Effector memory CD4-positive, alpha-beta T cell (primary cell): Measurements from ENCODE around the gene MAP3K14.
"Not testable (repeated sequence)": the region's sequence is repeated elsewhere in the genome, so short reads cannot be mapped to it uniquely, and the experiment has no call there.

Experiments used
- DNase-seq, 3 donors: peaks; one replicate each; pipeline ENCODE4 v3.0.0-alpha.2; 2020
- H3K27ac ChIP-seq: 2 replicates; pipeline ENCODE4 v1.7.0; 2013; ENCODE audit warnings: mild to moderate bottlenecking, low read length, moderate library complexity; ENCODE audit not compliant: insufficient read depth, poor library complexity, severe bottlenecking
- H3K27me3 ChIP-seq: replicated peaks from 2 replicates; pipeline ENCODE4 v1.7.0; 2013; ENCODE audit warnings: mild to moderate bottlenecking, low read length; ENCODE audit not compliant: insufficient read depth, control insufficient read depth, poor library complexity, severe bottlenecking
- H3K36me3 ChIP-seq: 2 replicates; pipeline ENCODE4 v1.7.0; 2013; ENCODE audit warnings: mild to moderate bottlenecking, low read length, moderate library complexity; ENCODE audit not compliant: control insufficient read depth, insufficient read depth
- H3K4me1 ChIP-seq: 2 replicates; pipeline ENCODE4 v1.7.0; 2013; ENCODE audit warnings: low read length, mild to moderate bottlenecking; ENCODE audit not compliant: control insufficient read depth, insufficient read depth, poor library complexity, severe bottlenecking
- H3K4me3 ChIP-seq: 2 replicates; pipeline ENCODE4 v1.7.0; 2013; ENCODE audit warnings: low read length, low read depth, mild to moderate bottlenecking; ENCODE audit not compliant: insufficient read depth, poor library complexity, severe bottlenecking
- H3K9me3 ChIP-seq: 2 replicates; pipeline ENCODE4 v1.7.0; 2013; ENCODE audit warnings: mild to moderate bottlenecking, low read length, moderate library complexity; ENCODE audit not compliant: control insufficient read depth

Gene MAP3K14

GRCh38 chr17:45347444-45347843, 30.6 kb upstream of the MAP3K14 start:
- no peaks in the 10 kb centered on the region for H3K36me3 ChIP-seq
- no peaks in the 10 kb centered on the region for H3K4me1 ChIP-seq
- H3K27ac ChIP-seq: no peak overlapping the region
- H3K4me3 ChIP-seq: no peak overlapping the region
- H3K9me3 ChIP-seq: no peaks in the 10 kb centered on the region
- no peaks in the 10 kb centered on the region for H3K27me3 ChIP-seq
- DNase-seq: no peak

GRCh38 chr17:45346216-45347015, 29.6 kb upstream of the MAP3K14 start:
- H3K4me1 ChIP-seq: no peaks in the 10 kb centered on the region
- no peaks in the 10 kb centered on the region for H3K9me3 ChIP-seq
- DNase-seq: no peak
- H3K4me3 ChIP-seq: no peak overlapping the region
- H3K36me3 ChIP-seq: no peaks in the 10 kb centered on the region
- no peak overlapping the region for H3K27ac ChIP-seq
- no peaks in the 10 kb centered on the region for H3K27me3 ChIP-seq

GRCh38 chr17:45345554-45346215, 28.9 kb upstream of the MAP3K14 start:
- Histone ChIP-seq H3K9me3 (no peaks in the 10 kb centered on the region), H3K27ac (no peak overlapping the region), H3K27me3 (no peaks in the 10 kb centered on the region), H3K4me3 (no peak overlapping the region), H3K4me1 (no peaks in the 10 kb centered on the region), H3K36me3 (no peaks in the 10 kb centered on the region)
- DNase-seq: no peak

GRCh38 chr17:45345246-45345553, 28.4 kb upstream of the MAP3K14 start:
- Histone ChIP-seq H3K27ac (no peak overlapping the region), H3K4me3 (no peak overlapping the region), H3K36me3 (no peaks in the 10 kb centered on the region), H3K27me3 (no peaks in the 10 kb centered on the region), H3K4me1 (no peaks in the 10 kb centered on the region), H3K9me3 (no peaks in the 10 kb centered on the region)
- DNase-seq: no peak

- H3K27ac ChIP-seq, DNase-seq, H3K9me3 ChIP-seq, H3K36me3 ChIP-seq, H3K27me3 ChIP-seq, H3K4me1 ChIP-seq, H3K4me3 ChIP-seq: not testable (repeated sequence)
These were observed 27.3 kb upstream of the MAP3K14 start for GRCh38 chr17:45343967-45344664.

GRCh38 chr17:45342871-45343526, 26.2 kb upstream of the MAP3K14 start:
- H3K9me3 ChIP-seq: no peaks in the 10 kb centered on the region
- H3K4me3 ChIP-seq: no peak overlapping the region
- H3K36me3 ChIP-seq: no peaks in the 10 kb centered on the region
- no peak overlapping the region for H3K27ac ChIP-seq
- DNase-seq: no peak
- H3K4me1 ChIP-seq: no peaks in the 10 kb centered on the region
- no peaks in the 10 kb centered on the region for H3K27me3 ChIP-seq

- Histone ChIP-seq H3K27me3 (no peaks in the 10 kb centered on the region), H3K4me3 (no peak overlapping the region), H3K27ac (no peak overlapping the region), H3K9me3 (no peaks in the 10 kb centered on the region), H3K4me1 (no peaks in the 10 kb centered on the region), H3K36me3 (no peaks in the 10 kb centered on the region)
- no peak for DNase-seq
These were observed 25.5 kb upstream of the MAP3K14 start for GRCh38 chr17:45342306-45342705.

GRCh38 chr17:45341533-45342158, 24.8 kb upstream of the MAP3K14 start:
- Histone ChIP-seq H3K9me3 (no peaks in the 10 kb centered on the region), H3K4me1 (no peaks in the 10 kb centered on the region), H3K27me3 (no peaks in the 10 kb centered on the region), H3K36me3 (no peaks in the 10 kb centered on the region), H3K27ac (no peak overlapping the region), H3K4me3 (no peak overlapping the region)
- no peak for DNase-seq

- no peaks in the 10 kb centered on the region for H3K36me3 ChIP-seq
- no peaks in the 10 kb centered on the region for H3K4me1 ChIP-seq
- no peak overlapping the region for H3K4me3 ChIP-seq
- DNase-seq: no peak
- H3K27me3 ChIP-seq: no peaks in the 10 kb centered on the region
- H3K9me3 ChIP-seq: no peaks in the 10 kb centered on the region
- no peak overlapping the region for H3K27ac ChIP-seq
These were observed 23.1 kb upstream of the MAP3K14 start for GRCh38 chr17:45339646-45340605.
